ENCODE measurements around the gene STX12.

GRCh38 chr1:27755865-27756264 lies 17.2 kb upstream of the STX12 start:
- TF ChIP-seq CTCF (IDR thresholded peaks at IDR 0.05), result no peak
- no peak for TF ChIP-seq POLR2AphosphoS5 (IDR thresholded peaks at IDR 0.05; ENCODE audit: low read depth, low read length)
- no peak for TF ChIP-seq USF1 (IDR thresholded peaks at IDR 0.05; ENCODE audit: borderline replicate concordance, low read depth)
- no peak for TF ChIP-seq JUND (IDR thresholded peaks at IDR 0.05)
- TF ChIP-seq RFX5 (IDR thresholded peaks at IDR 0.05; ENCODE audit: low read length), result no peak
- no peak for TF ChIP-seq EP300 (IDR thresholded peaks at IDR 0.05; ENCODE audit: borderline replicate concordance in 1 of 2, low read depth in 1 of 2, low read length in 1 of 2)
- TF ChIP-seq SMC3 (IDR thresholded peaks at IDR 0.05; ENCODE audit: low read depth, low read length), result no peak
- TF ChIP-seq, protein P1, sequence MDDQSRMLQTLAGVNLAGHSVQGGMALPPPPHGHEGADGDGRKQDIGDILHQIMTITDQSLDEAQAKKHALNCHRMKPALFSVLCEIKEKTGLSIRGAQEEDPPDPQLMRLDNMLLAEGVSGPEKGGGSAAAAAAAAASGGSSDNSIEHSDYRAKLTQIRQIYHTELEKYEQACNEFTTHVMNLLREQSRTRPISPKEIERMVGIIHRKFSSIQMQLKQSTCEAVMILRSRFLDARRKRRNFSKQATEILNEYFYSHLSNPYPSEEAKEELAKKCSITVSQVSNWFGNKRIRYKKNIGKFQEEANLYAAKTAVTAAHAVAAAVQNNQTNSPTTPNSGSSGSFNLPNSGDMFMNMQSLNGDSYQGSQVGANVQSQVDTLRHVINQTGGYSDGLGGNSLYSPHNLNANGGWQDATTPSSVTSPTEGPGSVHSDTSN (IDR thresholded peaks at IDR 0.05), result no peak
- no peak for TF ChIP-seq MAX (IDR thresholded peaks at IDR 0.05; ENCODE audit: low read depth)
- no peak for TF ChIP-seq RAD21 (IDR thresholded peaks at IDR 0.05; ENCODE audit: low read length)
- TF ChIP-seq, protein P2, sequence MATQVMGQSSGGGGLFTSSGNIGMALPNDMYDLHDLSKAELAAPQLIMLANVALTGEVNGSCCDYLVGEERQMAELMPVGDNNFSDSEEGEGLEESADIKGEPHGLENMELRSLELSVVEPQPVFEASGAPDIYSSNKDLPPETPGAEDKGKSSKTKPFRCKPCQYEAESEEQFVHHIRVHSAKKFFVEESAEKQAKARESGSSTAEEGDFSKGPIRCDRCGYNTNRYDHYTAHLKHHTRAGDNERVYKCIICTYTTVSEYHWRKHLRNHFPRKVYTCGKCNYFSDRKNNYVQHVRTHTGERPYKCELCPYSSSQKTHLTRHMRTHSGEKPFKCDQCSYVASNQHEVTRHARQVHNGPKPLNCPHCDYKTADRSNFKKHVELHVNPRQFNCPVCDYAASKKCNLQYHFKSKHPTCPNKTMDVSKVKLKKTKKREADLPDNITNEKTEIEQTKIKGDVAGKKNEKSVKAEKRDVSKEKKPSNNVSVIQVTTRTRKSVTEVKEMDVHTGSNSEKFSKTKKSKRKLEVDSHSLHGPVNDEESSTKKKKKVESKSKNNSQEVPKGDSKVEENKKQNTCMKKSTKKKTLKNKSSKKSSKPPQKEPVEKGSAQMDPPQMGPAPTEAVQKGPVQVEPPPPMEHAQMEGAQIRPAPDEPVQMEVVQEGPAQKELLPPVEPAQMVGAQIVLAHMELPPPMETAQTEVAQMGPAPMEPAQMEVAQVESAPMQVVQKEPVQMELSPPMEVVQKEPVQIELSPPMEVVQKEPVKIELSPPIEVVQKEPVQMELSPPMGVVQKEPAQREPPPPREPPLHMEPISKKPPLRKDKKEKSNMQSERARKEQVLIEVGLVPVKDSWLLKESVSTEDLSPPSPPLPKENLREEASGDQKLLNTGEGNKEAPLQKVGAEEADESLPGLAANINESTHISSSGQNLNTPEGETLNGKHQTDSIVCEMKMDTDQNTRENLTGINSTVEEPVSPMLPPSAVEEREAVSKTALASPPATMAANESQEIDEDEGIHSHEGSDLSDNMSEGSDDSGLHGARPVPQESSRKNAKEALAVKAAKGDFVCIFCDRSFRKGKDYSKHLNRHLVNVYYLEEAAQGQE (IDR thresholded peaks at IDR 0.05; ENCODE audit: low read depth, low read length), result no peak
- TF ChIP-seq MXI1 (IDR thresholded peaks at IDR 0.05; ENCODE audit: low read depth, low read length), result no peak
- no peak for TF ChIP-seq YY1 (IDR thresholded peaks at IDR 0.05; ENCODE audit: low read depth)

Data from SK-N-SH (cell line).